Activated CD4-positive, alpha-beta T cell treated with anti-CD3 and anti-CD28 coated beads, Interleukin-2, amount 10 ng/mL, durations not matched to agents 7 days and 5 days (primary cell): ENCODE results near the gene RREB1. TPM values are rescaled to one million over a fixed set of nuclear protein-coding genes. Genes with fewer than 3 reads are reported as not detected.

ENCODE experiments used
- CTCF ChIA-PET: fragments of 350-600 bp; sonication (Branson Sonifier 250); formaldehyde crosslinking; loops from one replicate; lab custom pipeline; 2021; ENCODE audit warnings: antibody characterized with exemption; lab: Charles Lee
- POLR2A ChIA-PET: fragments of 350-600 bp; sonication (Branson Sonifier 250); formaldehyde crosslinking; loops from one replicate; lab custom pipeline; 2021; ENCODE audit warnings: antibody characterized with exemption; lab: Charles Lee
- DNase-seq: peaks from one replicate; pipeline ENCODE4 v3.0.0-alpha.2; 2020
- H3K27ac Mint-ChIP-seq: one replicate; pipeline ENCODE4 v1.8.0; 2021; ENCODE audit warnings: mild to moderate bottlenecking, moderate library complexity, mixed read lengths
- H3K27me3 Mint-ChIP-seq: one replicate; pipeline ENCODE4 v1.8.0; 2021; ENCODE audit warnings: mixed read lengths
- H3K36me3 Mint-ChIP-seq: one replicate; pipeline ENCODE4 v1.8.0; 2021; ENCODE audit warnings: low read depth, mixed read lengths
- H3K4me1 Mint-ChIP-seq: one replicate; pipeline ENCODE4 v1.8.0; 2021; ENCODE audit warnings: mixed read lengths
- H3K4me3 Mint-ChIP-seq: one replicate; pipeline ENCODE4 v1.8.0; 2021; ENCODE audit warnings: mild to moderate bottlenecking, moderate library complexity, mixed read lengths
- H3K9me3 Mint-ChIP-seq: one replicate; pipeline ENCODE4 v1.8.0; 2021; ENCODE audit warnings: mixed read lengths
- total RNA-seq, 2 experiments: library from RNA; stranded (reverse); gene quantifications; one replicate each; pipeline ENCODE4 v1.2.3, GENCODE V29; 2021

Gene RREB1
- total RNA-seq, 2 experiments from 2014 or later = 27.2 to 30.1 TPM

- no peaks in the 10 kb centered on the region for H3K9me3 Mint-ChIP-seq
- POLR2A ChIA-PET = no interaction called here
- H3K27me3 Mint-ChIP-seq = no peaks in the 10 kb centered on the region
- peaks cover 40% of the 10 kb centered on the region for H3K36me3 Mint-ChIP-seq
- H3K27ac Mint-ChIP-seq = peak overlapping the region; percentile 85
- DNase-seq = peak; percentile 53
- H3K4me1 Mint-ChIP-seq = peaks cover 32% of the 10 kb centered on the region
- peak overlapping the region; percentile 47 for H3K4me3 Mint-ChIP-seq
- CTCF ChIA-PET = interaction anchor here (1.3 kb wide), 1 partner anchor 8 kb away, joined by 3 read pairs; no protein-coding TSS in a partner anchor
Observed at GRCh38 chr6:7196019-7196402, 88.2 kb downstream of the RREB1 start.

GRCh38 chr6:7196685-7197283, 89.0 kb downstream of the RREB1 start:
- Mint-ChIP-seq H3K4me3 (no peak overlapping the region), H3K4me1 (peaks cover 36% of the 10 kb centered on the region), H3K27me3 (no peaks in the 10 kb centered on the region), H3K27ac (peak overlapping the region; percentile 37), H3K36me3 (peaks cover 39% of the 10 kb centered on the region), H3K9me3 (no peaks in the 10 kb centered on the region)
- ChIA-PET CTCF (interaction anchor here (1.3 kb wide), 2 partner anchors 9 to 43 kb away, joined by 3 to 4 read pairs; no protein-coding TSS in a partner anchor), POLR2A (no interaction called here)
- DNase-seq = no peak

DNA sequence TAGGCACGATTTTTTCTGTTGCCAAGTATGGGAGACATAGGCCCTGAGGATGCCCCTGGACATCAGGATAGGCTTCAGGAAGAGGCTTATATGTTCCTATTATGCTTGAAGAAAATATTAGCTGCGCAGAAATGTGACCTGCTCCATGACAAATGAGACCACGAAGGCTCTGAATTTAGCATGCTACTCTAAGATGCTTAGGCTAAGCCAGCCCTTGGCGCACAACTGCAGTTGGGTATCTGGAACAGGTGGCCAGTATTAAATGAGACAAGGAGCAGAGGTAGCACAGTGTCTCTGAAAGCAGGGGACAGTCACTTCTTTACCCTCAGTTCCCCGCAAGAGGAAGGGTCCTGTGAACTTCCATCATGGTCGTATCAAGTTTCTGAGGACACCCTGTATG, 90.0 kb downstream of the RREB1 start:
- POLR2A ChIA-PET = no interaction called here
- no peaks in the 10 kb centered on the region for H3K27me3 Mint-ChIP-seq
- H3K36me3 Mint-ChIP-seq = peaks cover 40% of the 10 kb centered on the region
- no peak overlapping the region for H3K27ac Mint-ChIP-seq
- H3K4me1 Mint-ChIP-seq = peaks cover 41% of the 10 kb centered on the region
- H3K9me3 Mint-ChIP-seq = no peaks in the 10 kb centered on the region
- CTCF ChIA-PET = interaction anchor here (1.3 kb wide), 1 partner anchor 44 kb away, joined by 4 read pairs; no protein-coding TSS in a partner anchor
- DNase-seq = no peak
- no peak overlapping the region for H3K4me3 Mint-ChIP-seq

DNA sequence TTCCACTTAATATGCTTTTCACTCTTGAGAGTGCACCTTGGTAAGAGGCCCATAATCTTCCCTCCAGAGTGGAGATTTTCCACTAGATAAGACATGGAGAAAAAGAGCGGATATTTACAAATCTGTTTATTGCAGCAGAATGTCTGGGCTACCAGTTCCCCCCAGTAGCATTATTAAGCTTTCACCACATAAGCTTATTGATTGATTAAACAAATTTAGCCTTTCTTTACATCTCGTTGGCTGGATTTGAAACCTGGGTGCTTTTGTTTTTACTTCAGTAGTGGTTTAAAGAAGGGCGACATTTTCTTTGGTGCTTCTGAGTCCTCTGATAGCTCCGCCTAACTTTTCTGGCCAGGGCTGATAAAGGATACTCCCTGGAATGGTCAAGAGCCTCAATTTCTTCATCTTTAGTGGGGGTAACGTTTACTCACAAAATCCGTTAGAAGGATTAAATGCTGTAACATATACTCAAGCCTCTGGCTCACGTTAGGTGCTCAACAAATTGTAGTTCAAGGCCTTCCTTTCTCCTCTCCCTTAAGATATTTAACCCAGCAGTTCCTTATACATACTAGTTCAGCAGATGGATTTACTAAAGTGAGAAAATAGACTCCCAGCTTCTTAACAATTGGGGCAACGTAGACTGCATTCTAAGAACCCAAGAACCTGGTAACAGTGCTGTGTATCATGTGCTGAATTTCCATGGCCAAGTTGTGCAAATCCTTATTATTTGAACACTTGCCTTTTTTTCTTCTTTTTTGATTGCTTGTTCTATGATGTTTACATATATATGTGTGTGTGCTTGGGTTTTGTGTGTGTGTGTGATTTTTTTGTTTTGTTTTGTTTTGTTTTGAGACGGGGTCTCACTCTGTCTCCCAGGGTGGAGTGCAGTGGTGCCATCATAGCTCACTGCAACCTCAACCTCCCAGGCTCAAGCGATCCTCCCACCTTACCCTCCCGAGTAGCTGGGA, 91.4 kb downstream of the RREB1 start:
- Mint-ChIP-seq H3K27ac (no peak overlapping the region), H3K9me3 (no peaks in the 10 kb centered on the region), H3K36me3 (peaks cover 31% of the 10 kb centered on the region), H3K4me3 (no peak overlapping the region), H3K27me3 (no peaks in the 10 kb centered on the region), H3K4me1 (peaks cover 41% of the 10 kb centered on the region)
- CTCF ChIA-PET = interaction anchor here (1.5 kb wide), 1 partner anchor 53 kb away, joined by 4 read pairs; no protein-coding TSS in a partner anchor
- POLR2A ChIA-PET = no interaction called here
- no peak for DNase-seq

GRCh38 chr6:7200598-7201443, 93.1 kb downstream of the RREB1 start:
- ChIA-PET CTCF (interaction anchor here (0.8 kb wide), 1 partner anchor 36 kb away, joined by 3 read pairs; no protein-coding TSS in a partner anchor), POLR2A (no interaction called here)
- H3K27ac Mint-ChIP-seq = no peak overlapping the region
- H3K4me3 Mint-ChIP-seq = no peak overlapping the region
- H3K4me1 Mint-ChIP-seq = peaks cover 26% of the 10 kb centered on the region
- no peak for DNase-seq
- H3K9me3 Mint-ChIP-seq = no peaks in the 10 kb centered on the region
- peaks cover 25% of the 10 kb centered on the region for H3K36me3 Mint-ChIP-seq
- no peaks in the 10 kb centered on the region for H3K27me3 Mint-ChIP-seq

GRCh38 chr6:7201444-7201731, 93.6 kb downstream of the RREB1 start:
- ChIA-PET CTCF (no interaction called here), POLR2A (no interaction called here)
- no peaks in the 10 kb centered on the region for H3K9me3 Mint-ChIP-seq
- H3K27me3 Mint-ChIP-seq = no peaks in the 10 kb centered on the region
- peaks cover 21% of the 10 kb centered on the region for H3K4me1 Mint-ChIP-seq
- no peak overlapping the region for H3K27ac Mint-ChIP-seq
- H3K4me3 Mint-ChIP-seq = no peak overlapping the region
- DNase-seq = no peak
- peaks cover 25% of the 10 kb centered on the region for H3K36me3 Mint-ChIP-seq

- CTCF ChIA-PET = interaction anchor here (1.5 kb wide), 1 partner anchor 23 kb away, joined by 4 read pairs; no protein-coding TSS in a partner anchor
- no peak overlapping the region for H3K4me3 Mint-ChIP-seq
- H3K27me3 Mint-ChIP-seq = no peaks in the 10 kb centered on the region
- peaks cover 17% of the 10 kb centered on the region for H3K4me1 Mint-ChIP-seq
- H3K36me3 Mint-ChIP-seq = peaks cover 22% of the 10 kb centered on the region
- H3K9me3 Mint-ChIP-seq = no peaks in the 10 kb centered on the region
- POLR2A ChIA-PET = no interaction called here
- H3K27ac Mint-ChIP-seq = no peak overlapping the region
- DNase-seq = no peak
Observed at GRCh38 chr6:7201732-7202541, 94.2 kb downstream of the RREB1 start.

DNA sequence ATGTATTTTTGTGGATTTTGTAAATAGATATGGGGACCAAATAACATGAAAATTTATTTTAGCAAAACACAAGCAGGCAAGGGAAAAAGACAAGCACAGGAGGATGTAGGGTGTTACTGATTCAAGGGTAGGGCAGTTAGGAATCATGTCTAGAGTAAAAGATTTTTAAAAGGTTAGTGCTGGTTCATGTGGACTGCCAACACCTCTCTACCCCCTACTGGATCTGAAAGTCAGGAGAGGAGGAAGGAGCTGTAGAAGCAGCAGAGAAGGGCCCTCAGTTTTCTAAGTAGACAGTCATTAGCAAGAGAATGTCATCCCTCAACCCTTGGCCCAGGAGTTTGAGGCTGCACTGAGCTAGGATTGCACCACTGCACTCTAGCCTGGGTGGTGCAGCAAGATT, 95.2 kb downstream of the RREB1 start:
- Mint-ChIP-seq H3K36me3 (peaks cover 16% of the 10 kb centered on the region), H3K4me1 (peaks cover 11% of the 10 kb centered on the region), H3K4me3 (no peak overlapping the region), H3K9me3 (no peaks in the 10 kb centered on the region), H3K27me3 (no peaks in the 10 kb centered on the region), H3K27ac (no peak overlapping the region)
- no peak for DNase-seq
- ChIA-PET CTCF (interaction anchor here (1.5 kb wide), 1 partner anchor 24 kb away, joined by 4 read pairs; no protein-coding TSS in a partner anchor), POLR2A (no interaction called here)

DNA sequence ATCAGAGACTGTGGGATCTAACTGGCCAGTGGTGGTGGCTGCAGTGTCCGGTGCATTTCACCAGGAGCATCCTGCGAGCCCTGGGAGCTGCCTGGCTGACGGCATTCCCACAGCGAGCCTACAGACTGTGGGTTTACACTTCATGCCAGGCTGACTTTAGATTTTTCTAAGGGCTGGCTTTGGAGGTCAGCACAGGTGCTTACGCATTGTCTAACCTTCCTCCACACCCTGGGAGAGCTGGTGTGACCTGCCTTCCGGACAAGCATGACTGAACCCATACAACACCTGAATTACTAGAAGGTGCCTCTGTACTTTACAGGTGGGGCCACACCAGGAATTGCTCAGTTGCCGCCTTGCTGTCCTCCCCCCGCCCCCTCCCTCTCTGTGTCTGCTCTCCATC, 96.2 kb downstream of the RREB1 start:
- peaks cover 16% of the 10 kb centered on the region for H3K36me3 Mint-ChIP-seq
- no peak for DNase-seq
- peaks cover 11% of the 10 kb centered on the region for H3K4me1 Mint-ChIP-seq
- H3K4me3 Mint-ChIP-seq = no peak overlapping the region
- ChIA-PET POLR2A (no interaction called here), CTCF (interaction anchor here (1.0 kb wide), 1 partner anchor 10 kb away, joined by 3 read pairs; no protein-coding TSS in a partner anchor)
- no peaks in the 10 kb centered on the region for H3K9me3 Mint-ChIP-seq
- H3K27ac Mint-ChIP-seq = no peak overlapping the region
- H3K27me3 Mint-ChIP-seq = no peaks in the 10 kb centered on the region

DNA sequence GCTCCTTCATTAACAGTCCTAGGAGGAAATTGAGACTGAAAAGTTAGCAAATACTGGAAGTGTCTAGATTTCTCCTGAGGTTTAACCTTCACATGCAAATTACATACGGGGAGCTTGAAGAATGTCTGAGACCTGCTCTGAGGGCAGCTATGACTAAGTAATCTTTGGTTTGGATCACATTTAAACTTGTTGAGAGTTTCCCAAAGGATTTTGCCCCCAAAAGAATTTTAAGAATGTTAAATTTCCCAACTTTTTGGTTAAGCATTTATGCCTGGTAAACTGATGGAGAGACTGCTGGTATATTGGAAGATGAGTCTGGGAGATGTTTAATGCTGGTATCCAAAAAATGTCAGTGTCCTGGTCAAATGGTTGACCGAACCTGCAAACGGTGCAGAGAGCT, 97.0 kb downstream of the RREB1 start:
- no peaks in the 10 kb centered on the region for H3K27me3 Mint-ChIP-seq
- CTCF ChIA-PET = interaction anchor here (1.0 kb wide), 2 partner anchors 10 to 854 kb away, joined by 3 read pairs; no protein-coding TSS in a partner anchor
- H3K36me3 Mint-ChIP-seq = peaks cover 16% of the 10 kb centered on the region
- DNase-seq = no peak
- H3K27ac Mint-ChIP-seq = no peak overlapping the region
- POLR2A ChIA-PET = no interaction called here
- H3K9me3 Mint-ChIP-seq = no peaks in the 10 kb centered on the region
- H3K4me1 Mint-ChIP-seq = peaks cover 9% of the 10 kb centered on the region
- no peak overlapping the region for H3K4me3 Mint-ChIP-seq

DNA sequence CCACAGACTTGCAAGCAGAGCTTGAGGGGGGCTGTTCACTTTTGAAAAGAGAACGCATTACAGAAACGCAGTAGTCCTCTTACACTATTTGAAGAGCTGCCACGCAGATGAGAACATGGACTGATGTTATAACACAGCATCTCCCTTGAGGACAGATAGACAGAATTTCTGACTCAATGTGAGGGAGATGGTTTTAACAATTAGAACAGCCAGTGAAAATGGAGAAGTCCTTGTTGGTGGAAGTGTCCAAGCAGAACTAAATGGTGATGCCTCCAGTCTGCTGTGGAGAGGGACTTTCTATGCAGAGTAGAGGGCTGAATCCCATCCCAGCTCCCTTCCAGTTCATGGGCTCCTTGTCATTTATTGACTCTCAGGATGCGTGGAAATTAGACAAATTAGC, 100.0 kb downstream of the RREB1 start:
- Mint-ChIP-seq H3K4me3 (no peak overlapping the region), H3K36me3 (peaks cover 22% of the 10 kb centered on the region), H3K27me3 (no peaks in the 10 kb centered on the region), H3K4me1 (peaks cover 1% of the 10 kb centered on the region), H3K9me3 (no peaks in the 10 kb centered on the region), H3K27ac (no peak overlapping the region)
- no peak for DNase-seq
- POLR2A ChIA-PET = no interaction called here
- CTCF ChIA-PET = no interaction called here

GRCh38 chr6:7213416-7213815, 105.7 kb downstream of the RREB1 start:
- Mint-ChIP-seq H3K27me3 (no peaks in the 10 kb centered on the region), H3K27ac (no peak overlapping the region), H3K4me3 (no peak overlapping the region), H3K4me1 (peaks cover 11% of the 10 kb centered on the region), H3K36me3 (peaks cover 37% of the 10 kb centered on the region), H3K9me3 (no peaks in the 10 kb centered on the region)
- ChIA-PET CTCF (interaction anchor here (1.0 kb wide), 1 partner anchor 25 kb away, joined by 3 read pairs; no protein-coding TSS in a partner anchor), POLR2A (no interaction called here)
- DNase-seq = no peak
